PC-9 (cell line): ENCODE measurements around the gene OSCP1.

Source experiments
- EZH2 ChIP-seq: fragments of 200-600 bp; sonication (generic); IDR thresholded peaks from 2 replicates; pipeline ENCODE4 v1.8.0; 2017; ENCODE audit warnings: antibody characterized with exemption, low read depth
- TF ChIP-seq, protein P1 (sequence below): fragments of 200-600 bp; sonication (generic); conservative IDR thresholded peaks from 2 replicates; pipeline ENCODE4 v1.6.1; 2017; ENCODE audit warnings: mixed run types, antibody characterized with exemption, mild to moderate bottlenecking, moderate library complexity

DNA sequence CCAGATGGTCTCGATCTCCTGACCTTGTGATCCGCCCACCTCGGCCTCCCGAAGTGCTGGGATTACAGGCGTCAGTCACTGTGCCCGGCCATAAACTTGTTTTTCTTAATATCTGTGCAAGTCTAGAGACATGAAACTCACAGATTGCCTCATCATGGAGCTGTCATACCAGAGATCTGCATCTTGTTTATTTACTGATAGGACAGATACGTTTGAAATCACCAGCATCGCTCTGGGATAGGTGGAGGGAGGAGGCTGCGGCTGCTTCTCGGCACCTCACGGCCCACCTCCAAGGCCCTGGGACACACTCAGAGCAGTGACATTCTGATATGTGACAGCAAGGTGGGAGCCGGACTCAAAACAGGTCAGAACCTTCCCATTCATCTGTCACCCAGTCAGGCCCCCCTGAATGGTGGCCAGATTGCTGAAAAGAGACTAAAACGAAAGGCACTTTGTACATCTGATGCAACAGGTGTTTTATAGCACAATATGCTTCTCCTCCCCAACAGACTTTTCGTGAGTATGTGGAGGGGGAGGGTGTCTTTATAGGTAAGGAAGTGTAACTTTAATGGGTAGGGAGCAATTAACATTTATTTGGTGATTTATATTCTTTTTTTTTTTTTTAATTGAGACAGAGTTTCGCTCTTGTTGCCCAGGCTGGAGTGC, 34.5 kb downstream of the OSCP1 start:
- TF ChIP-seq, protein P1, sequence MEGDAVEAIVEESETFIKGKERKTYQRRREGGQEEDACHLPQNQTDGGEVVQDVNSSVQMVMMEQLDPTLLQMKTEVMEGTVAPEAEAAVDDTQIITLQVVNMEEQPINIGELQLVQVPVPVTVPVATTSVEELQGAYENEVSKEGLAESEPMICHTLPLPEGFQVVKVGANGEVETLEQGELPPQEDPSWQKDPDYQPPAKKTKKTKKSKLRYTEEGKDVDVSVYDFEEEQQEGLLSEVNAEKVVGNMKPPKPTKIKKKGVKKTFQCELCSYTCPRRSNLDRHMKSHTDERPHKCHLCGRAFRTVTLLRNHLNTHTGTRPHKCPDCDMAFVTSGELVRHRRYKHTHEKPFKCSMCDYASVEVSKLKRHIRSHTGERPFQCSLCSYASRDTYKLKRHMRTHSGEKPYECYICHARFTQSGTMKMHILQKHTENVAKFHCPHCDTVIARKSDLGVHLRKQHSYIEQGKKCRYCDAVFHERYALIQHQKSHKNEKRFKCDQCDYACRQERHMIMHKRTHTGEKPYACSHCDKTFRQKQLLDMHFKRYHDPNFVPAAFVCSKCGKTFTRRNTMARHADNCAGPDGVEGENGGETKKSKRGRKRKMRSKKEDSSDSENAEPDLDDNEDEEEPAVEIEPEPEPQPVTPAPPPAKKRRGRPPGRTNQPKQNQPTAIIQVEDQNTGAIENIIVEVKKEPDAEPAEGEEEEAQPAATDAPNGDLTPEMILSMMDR, result no peak
- TF ChIP-seq EZH2, result no peak
